ENCODE measurements around the gene SOS2.

- TF ChIP-seq CTCF (IDR thresholded peaks at IDR 0.05) = no peak
- no peak for TF ChIP-seq POLR2A (IDR thresholded peaks at IDR 0.05)
Observed at GRCh38 chr14:50156111-50156510, 75.3 kb downstream of the SOS2 start.
